Testis (tissue), 2 donors: Measurements from ENCODE around the gene CORO7.

Source experiments
- CTCF ChIP-seq, 3 experiments: fragments of 450-650 bp in 2 of 3; fragments of 200-600 bp in 1 of 3; sonication (generic) in 1 of 3; IDR thresholded peaks; one replicate each; pipeline ENCODE4 v1.5.1; 2016 to 2019; ENCODE audit warnings: antibody characterized with exemption in 3 of 3, mild to moderate bottlenecking in 2 of 3, moderate library complexity in 1 of 3
- POLR2A ChIP-seq: fragments of 450-650 bp; IDR thresholded peaks from one replicate; pipeline ENCODE4 v1.6.1; 2017; ENCODE audit warnings: antibody characterized with exemption, mild to moderate bottlenecking, moderate library complexity

DNA sequence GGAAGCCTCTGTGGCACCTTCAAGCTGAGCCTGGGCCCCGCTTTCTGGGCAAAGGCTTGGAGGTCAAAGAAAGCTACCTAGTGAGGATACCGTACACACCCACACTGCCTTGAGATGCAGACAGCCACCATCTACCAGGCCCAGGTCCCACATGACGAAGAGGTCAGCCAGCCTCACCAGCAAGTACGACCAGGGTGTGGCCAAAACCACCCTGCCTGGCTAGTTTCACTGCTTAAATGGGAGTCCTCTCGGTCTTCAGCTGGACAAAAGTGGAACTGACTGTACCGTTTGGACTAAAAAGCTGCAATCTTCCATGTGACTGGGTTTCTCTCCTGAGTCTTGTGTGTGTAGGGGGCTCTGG, 23.2 kb downstream of the CORO7 start:
- TF ChIP-seq POLR2A (no peak), CTCF (IDR thresholded peaks at IDR 0.05) (no peak)
